ENCODE data around the gene NHEJ1.

Gene NHEJ1

DNA sequence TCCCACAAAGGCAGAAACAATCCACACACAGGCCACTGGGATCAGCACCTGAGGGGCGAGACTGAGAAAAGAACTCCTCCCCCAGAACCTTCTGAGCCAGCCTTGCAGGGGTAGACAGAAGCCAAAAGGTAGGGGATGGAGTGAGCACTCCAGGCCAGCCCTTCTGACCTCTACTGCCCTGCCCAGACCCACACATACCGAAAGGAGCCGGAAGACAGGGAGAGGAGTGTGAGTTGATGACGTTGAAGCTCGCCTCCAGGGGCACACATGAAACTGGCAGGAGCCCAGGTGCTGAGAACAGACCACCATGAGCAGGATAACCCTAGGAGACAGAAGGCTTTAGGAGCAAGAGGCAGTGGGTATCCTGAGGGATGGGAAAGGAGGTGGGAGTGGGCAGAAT, 7.4 kb upstream of the NHEJ1 start:
- DNase-seq (ENCODE audit: low read depth, low spot score), result no peak

DNA sequence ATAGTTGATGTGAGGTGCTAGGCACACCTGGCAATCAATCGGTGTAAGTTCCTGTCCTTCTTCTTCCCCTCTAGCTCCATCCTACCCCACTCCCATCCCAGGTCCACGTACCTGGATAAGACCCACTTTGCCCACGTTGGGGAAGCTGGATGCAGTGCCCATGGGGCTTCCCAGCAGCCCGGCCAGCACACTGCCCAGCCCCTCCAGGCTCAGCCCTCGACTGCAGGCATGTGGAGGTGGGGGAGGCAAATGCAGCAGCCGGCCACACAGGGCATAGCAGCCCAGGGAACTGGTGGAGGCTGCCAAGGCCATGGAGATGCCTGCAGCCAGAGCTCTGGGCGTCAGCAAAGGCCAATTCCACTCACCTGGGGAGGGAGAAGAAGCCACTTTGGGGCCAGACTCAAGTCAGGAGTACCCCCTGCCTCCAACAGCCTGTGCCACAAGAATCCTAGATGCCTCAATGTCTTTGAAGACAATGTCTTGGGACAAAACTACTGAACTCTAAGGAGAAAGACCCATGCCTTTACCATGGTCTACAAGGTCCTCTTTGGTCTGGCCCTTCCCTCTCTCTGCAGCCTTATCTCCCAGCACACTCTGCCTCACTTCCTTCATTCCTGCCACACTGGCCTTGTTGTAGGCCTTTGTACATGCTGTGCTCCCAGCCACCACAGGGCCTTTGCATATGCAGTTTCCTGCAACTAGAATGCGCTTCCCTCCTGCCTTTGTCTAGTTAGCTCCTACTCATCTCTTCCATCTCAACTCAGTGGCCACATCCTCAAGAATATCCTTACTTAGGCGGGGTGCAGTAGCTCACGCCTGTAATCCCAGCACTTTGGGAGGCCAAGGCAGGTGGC, 4.7 kb upstream of the NHEJ1 start:
- no peak for DNase-seq (ENCODE audit: low read depth, low spot score)

DNA sequence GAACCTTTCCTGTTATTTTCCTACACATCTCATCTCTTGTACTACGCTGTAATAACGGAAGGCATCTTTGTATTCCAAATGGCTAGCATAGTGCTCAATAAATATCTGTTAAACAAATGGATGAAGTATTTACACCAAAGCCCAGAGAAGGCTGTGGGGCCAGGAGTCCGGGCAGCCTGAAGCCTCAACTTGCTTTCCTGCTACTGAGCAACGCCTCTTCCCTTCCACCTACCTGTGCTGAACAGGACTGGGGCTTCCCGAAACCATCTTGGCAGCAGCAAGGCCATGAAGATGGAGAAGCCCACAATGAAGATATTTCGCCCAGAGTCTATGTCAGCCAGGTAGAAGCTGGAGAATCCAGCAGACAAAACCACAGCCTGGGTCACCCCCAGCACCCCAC, 2.5 kb upstream of the NHEJ1 start:
- no peak for DNase-seq (ENCODE audit: low read depth, low spot score)

DNA sequence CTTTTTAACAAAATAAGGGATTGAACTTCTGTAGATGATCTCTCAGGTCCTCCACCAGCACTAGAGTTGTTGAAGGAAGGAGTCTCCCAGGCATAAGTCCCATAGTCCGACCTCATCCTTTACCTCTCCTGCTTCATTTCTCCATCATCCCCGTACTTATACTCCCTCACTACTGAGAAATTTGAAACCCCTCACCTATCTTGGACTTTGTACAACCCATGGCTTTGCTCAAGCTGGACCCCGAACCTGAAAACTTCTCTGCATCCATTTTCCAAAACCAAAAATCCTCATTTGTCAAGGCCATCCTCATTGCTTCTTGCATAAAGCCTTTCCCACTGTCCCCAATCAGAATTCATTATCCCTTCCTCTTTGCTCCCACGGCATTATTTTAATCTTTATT, 482 bp upstream of the NHEJ1 start:
- no peak for DNase-seq (ENCODE audit: low read depth, low spot score)

DNA sequence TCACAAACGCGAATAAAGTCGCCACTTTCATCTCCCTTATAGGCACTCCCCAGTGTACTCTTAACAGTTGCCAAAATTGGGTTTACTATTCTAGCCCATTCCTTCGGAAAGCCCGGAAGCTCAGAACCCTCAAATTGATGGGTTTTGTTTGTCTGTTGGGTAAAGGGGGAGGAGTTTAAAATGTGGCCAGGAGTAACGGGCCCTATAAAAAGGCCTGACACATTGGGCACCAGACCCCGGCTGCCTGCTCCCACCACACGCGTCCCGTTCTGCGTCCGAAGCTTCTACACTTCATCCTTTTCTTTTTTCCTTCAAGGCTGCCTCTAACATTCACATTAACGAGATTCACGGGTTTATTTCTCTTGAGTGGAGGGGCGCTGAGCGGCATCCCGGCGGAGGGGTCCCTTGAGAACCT, 837 bp downstream of the NHEJ1 start:
- no peak for DNase-seq (ENCODE audit: low read depth, low spot score)

DNA sequence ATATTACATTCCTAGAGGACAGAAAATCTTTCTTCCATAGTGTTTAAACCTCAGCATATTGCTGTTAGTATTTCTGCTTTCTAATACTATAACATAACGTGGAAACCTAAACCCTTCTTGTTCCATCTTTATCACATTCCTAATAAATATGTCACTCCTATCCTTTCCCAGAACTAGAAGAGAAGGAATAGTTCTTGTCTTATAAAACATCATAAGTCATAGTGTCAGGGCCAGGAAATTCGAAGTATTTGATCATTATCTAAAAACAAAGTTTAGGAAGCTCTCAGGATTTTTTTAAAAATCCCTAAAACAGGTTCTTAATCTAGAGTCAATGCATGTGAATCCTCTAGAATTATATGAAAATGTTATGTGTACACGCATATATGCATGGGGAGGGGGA, 2.0 kb downstream of the NHEJ1 start:
- DNase-seq (ENCODE audit: low read depth, low spot score), result no peak

DNA sequence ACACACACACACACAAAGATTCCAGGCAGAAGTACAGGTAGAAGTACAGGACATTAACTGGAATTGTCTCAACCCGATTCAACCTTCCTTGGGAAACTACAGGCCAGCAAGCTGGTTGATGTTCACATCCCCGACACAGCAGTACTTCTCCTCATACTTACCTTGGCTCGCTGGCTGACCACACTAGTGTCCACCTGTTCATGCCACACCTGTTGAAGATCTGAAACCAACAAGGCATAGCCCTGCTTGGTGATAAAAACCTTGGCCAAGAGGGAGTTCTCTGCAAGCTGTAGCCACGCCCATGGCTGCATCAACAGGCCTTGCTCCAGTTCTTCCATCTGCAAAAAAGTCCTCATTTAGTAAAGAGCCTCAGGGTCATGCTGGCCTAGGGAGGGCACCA, 2.6 kb downstream of the NHEJ1 start:
- DNase-seq (ENCODE audit: low read depth, low spot score), result no peak

DNA sequence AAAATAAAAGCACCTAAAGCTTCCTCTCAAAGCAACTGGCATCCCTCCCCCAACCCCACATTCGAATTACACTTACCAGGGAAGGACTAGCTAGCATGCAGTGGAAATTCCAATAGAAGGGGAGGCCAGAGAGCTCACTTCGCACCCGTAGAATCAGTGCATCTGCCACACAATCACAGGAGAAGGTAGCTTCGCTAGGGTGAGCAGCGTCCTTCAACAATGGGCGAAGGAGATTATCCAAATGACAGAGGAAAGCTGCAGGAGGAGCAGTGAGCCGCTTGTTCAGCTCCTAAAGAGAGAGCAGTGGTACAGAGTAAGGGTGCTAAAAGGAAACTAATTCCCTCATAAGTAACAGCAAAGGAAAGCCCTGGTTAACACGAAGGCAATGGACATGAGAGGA, 3.2 kb downstream of the NHEJ1 start:
- DNase-seq (ENCODE audit: low read depth, low spot score), result no peak

DNA sequence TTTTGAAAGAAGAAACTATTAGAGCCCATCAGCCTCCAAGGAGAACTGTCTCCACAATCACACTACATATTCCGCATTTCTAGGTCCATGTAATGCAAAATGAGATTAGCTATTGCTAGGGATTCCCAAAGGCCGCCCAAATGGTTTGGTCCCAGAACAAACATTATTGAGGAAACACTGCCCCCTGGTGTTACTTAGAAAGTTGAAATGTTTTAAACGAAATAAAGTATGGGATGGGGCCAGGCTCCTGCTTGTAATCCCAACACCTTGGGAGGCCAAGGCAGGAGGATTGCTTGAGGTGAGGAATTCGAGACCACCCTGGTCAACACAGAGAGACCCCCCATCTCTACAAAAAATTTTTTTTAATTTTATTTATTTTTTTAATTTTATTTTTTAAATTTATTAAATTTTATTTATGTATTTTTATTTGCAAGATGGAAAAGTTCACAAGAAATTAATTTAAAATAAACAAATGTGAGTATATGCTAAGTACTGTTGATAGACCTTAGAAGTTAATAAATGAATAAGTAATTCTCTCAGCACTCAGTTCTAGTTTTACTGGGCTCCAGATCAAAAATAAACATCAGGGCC, 5.5 kb downstream of the NHEJ1 start:
- DNase-seq (ENCODE audit: low read depth, low spot score), result no peak

DNA sequence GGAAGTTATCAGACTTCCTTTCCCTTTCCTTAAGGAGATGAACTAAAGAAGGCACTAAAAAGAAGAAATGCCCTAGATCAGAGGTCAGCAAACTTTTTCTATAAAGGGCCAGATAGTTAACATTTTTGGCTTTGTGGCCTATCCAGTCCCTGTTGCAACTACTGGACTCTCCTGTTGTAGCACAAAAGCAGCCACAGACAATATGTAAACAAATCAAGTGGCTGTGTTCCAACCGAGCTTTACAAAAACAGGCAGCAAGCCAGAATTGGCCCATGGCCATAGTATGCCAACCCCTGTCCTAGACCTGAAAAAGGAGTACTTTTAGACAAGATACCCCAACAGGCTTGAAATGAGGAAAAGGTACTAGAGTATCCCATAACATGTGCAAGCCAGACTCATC, 10.9 kb downstream of the NHEJ1 start:
- DNase-seq (ENCODE audit: low read depth, low spot score), result no peak

DNA sequence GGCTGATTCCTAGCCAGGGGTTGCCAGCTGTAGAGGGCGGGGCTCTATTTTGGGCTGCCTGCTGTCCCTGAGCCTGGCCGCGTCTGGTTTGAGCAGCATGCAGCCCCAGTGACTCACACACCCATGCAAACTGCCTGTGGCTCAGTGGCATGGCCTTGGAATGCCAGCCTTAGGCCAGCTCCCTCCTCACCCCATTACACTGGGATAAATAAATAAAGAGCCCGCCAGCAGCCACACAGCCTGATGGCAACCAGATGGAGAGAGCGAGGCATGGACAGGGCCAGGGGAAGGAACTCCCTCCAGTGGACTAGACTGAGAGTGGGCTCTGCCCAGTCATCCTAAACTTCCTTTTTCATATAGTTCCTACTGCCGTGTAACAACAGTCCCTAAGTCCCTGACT, 18.3 kb downstream of the NHEJ1 start:
- peak; percentile 57 for DNase-seq (ENCODE audit: low read depth, low spot score)

DNA sequence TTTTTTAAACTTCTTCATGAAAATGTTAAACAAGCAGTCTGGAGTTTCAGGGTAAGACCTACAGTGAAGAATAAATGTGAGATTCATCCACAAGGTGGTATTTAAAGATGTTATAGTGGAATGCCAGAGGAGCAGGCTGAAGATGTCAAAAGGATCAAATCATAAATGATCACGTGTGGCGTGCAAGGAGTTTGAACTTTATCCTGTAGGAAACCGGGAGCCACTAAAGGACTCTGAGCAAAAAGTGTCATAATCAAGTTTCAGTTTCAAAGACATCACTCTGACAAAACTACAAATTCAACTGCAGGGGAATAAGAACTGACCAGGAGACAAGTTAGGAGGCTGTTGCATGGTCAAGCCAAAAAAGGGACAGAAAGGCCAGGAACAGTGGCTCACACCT, 19.9 kb downstream of the NHEJ1 start:
- DNase-seq (ENCODE audit: low read depth, low spot score), result no peak

DNA sequence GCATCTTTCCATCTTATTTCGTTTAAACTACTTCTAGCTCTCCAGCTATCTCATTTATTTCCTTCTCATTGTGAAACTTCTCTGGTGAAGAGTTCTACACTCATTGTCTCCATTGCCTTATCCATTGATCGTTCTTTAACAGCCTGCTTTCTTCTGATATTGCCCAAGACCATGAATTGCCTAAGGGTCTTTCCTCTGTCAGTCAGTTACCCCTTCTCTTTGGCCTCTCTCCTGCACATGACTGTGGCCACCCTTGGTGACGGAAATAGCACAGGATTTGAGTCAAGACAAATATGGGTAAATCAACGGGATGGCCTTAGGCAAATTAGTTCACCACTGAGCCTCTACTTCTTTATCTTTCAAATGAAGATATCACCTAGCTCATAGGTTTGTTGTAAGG, 26.6 kb downstream of the NHEJ1 start:
- no peak for DNase-seq (ENCODE audit: low read depth, low spot score)

DNA sequence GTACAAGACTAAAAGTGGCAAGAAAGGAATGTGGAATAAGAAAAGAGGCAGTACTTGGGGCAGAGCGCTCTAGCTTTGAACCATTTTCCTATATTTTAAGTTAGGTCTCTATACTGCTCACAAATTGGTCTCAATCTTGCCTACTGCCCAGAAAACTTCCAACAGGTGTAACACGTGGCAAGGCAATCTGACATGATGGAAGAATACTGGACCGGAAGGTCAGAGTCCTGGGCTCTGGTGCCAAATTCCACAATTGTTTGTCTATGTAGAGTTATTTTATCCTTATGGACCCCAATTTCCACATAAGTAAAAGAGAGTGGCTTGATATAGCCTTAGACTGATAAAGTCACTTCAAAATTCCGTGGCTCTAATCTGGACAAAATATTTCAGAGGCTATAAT, 28.9 kb downstream of the NHEJ1 start:
- DNase-seq (ENCODE audit: low read depth, low spot score), result no peak

DNA sequence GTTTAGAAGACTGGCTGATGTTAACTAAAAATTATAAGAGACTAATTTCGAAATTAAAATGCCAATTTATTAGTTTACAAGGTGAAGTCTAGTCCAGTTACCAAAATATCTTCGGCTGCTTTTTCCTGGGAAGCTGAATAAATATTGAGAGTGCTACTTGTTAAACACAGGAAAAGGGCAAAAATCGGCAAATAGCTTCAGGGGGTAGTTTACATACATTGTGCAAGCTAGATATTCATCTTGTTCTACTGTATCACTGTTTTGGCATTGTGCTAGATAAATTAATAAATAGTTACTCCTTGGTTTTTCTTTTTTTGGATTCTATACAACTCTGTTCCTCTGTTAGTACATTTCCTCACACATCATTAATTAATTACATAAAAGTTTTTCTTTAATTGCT, 29.3 kb downstream of the NHEJ1 start:
- DNase-seq (ENCODE audit: low read depth, low spot score), result no peak

DNA sequence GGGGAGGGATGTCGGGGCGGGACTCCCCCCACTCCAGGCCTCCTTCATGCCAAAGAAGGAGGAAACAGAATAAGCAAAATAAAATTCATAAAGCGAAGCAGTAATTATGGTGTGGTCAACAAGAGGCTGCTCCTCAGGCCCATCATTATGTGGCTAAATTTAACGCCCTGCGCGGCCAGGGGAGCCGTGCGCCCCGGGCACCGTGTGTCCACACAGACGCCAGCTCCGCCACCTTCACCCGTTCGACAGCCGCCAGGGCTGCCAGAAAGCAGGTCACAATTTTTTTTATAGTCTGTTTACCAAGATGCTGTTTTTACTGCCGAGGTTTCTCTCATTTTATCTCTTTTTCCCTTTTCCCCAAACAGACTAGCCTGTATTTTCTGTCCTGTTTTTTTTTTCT, 31.0 kb downstream of the NHEJ1 start:
- DNase-seq (ENCODE audit: low read depth, low spot score), result no peak

DNA sequence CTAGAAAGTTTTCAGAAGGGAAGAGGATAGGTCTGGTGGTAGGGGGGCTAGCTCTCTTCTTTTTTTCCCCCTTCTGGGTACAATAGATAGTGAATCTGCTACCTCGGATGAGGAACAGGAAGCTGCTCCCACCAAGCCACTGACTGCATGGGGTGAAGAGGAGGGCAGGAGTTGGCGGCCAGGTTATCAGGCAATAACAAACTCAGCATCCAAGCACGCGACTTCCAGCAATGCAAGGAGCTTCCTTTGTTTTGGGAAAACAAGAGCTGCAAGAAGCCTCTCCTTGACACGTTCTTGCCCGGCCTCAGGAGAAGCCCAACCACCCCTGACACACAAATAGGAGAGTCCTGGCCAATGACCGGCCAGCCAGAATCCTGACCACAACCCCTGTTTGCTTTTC, 32.2 kb downstream of the NHEJ1 start:
- no peak for DNase-seq (ENCODE audit: low read depth, low spot score)

DNA sequence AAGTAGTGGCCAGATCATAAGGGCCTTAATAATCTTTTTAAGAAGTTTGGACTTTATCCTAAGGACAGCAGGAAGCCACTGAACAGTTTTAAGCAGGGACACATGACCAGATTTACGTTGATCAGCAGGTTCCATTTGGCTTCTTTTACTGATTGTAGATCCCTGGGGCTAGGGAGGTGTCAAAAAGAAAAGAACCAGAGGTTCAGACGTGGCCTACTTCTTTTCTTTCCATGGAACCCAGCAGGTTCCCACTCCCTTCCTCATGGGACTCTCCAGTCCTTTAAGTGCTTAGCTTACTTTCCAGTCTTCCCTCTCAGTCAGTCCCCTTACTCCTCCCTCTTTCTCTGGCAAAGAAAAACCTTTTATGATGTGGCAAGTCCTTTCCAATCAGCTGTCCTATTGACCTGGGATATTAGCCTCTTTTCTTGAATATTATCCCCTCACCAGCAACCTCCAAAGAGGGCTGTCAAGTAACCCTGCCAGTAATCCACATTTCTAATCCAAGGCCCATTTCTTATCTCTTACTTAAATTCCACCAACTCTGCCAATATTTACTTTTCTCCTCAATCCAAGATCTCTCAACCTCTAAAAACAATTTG, 33.5 kb downstream of the NHEJ1 start:
- no peak for DNase-seq (ENCODE audit: low read depth, low spot score)

DNA sequence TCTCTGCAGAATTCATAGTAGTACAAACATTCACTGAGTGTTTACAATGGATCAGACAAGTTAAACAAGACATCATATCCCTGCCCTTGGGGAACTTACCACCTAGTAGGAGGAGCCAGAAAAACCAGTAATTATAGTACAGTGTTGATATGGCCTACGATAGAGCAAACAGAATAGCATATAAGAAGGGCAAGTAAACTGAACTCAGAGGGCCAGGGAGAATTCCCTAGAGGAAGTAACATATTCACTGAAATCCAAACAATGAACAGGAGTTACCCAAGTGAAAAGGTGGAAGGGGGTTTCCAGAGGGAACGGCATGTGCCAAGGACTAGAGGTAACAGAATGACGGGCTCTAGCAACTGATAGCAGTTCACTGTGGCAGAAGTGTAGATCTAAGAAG, 34.1 kb downstream of the NHEJ1 start:
- no peak for DNase-seq (ENCODE audit: low read depth, low spot score)

DNA sequence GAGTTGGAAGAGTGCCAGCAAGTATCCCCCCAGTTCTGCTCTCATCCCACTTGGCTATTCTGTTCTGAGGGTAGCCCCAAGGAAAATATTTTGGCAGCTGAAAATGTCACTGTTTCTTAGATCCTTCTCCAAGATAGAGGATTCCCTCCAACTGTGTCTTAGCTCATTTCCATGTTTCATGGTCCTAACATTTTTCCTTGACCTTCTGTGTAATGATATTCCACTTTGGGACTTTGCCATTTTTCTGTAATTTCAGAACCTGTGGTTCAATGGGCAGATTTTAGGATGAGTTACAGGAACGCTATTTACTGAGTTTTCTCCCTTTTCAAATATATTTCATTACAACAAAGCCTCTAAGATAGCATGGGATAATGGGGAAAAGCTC, 34.7 kb downstream of the NHEJ1 start:
- no peak for DNase-seq (ENCODE audit: low read depth, low spot score)

DNA sequence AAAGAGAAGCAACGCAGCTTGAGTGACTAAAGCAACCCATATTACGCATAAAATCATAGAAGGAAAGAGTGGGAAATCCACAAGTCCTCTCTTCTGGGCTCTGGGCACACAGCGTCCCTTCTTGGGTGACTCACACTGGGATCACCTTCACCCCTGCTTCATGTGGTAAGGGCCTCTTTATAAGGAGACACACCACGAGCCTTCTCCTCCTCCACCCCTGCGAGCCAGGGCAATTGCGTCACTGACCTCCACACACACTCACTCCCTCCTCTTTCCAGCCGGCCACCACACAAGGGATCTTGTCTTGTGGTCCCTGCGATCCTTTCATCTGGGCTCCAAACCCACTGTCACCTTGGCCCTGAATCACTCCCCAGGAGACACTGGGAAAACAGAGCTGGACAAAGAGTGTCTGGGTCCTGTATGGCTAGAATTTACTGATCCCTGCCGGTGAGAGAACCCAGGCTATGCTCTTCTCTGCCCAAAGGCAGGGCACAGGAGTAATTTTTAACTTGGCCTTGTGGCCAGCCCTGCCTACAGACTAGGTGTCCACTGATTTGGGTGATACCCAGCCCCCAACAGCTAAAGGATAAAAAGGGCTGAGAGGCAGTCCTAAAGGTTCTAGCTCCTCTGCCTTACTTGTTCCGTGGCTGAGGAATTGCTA, 35.3 kb downstream of the NHEJ1 start:
- peak; percentile 26 for DNase-seq (ENCODE audit: low read depth, low spot score)

DNA sequence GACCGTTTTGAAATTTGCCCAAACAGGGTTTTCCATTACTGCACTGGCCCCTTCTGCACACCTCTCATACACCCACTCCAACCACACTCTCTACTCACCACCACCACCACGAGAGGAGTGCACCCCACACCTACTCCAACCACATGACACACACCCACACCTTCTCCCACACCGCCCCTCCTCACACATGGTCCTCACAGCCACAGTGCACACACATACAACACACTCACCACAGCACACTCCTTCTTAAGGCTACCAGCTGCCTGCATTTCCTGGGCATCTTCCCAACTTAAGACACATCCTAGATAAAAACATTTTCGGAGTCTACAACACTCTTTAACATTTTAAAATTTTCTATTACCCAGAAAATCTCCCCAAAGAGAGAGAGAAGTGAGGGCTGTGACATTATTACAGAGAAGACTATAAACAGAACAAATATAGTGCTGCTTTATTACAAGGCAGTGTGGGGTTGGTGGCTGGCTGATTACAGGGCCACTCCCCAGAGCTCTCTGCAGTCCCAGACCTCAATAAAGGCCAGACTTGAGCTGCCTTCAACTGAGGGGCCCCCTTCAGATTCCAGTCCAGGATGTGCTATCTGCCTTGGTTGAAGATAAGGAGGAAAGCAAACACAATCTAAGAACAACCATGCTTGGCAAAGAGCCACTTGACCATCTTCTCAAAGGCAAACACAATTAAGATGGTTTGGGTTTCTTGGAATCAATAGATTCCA, 36.1 kb downstream of the NHEJ1 start:
- DNase-seq (ENCODE audit: low read depth, low spot score), result no peak
